H1 (cell line): Measurements from ENCODE around the gene ADCK1. TPM values are rescaled to one million over a fixed set of nuclear protein-coding genes. Genes with fewer than 3 reads are reported as not detected.

Experiments
- CTCF ChIA-PET: fragments of 300-600 bp; sonication (Branson Sonifier 250); formaldehyde crosslinking; loops from one replicate; lab custom pipeline; 2021; ENCODE audit not compliant: partially characterized antibody; lab: Charles Lee
- POLR2A ChIA-PET: fragments of 300-600 bp; sonication (Branson Sonifier 250); formaldehyde crosslinking; loops from one replicate; lab custom pipeline; 2021; ENCODE audit warnings: inconsistent platforms; ENCODE audit not compliant: partially characterized antibody; lab: Charles Lee
- DNase-seq, 2 experiments: peaks; one replicate each; pipeline versions ENCODE4 v3.0.0 to v3.0.0-alpha.2; 2010 to 2022; ENCODE audit warnings: low spot score in 2 of 2, low read depth in 1 of 2, mixed read lengths in 1 of 2
- FAIRE-seq: peaks from 2 replicates; lab custom pipeline; 2011; peaks lifted over from hg19 to GRCh38; lab: Jason Lieb, UNC
- H2AFZ ChIP-seq: 2 replicates; pipeline ENCODE4 v1.8.1; 2012; ENCODE audit warnings: low read length, inconsistent platforms
- H2AK5ac ChIP-seq: 2 replicates; pipeline ENCODE4 v1.6.1; 2013; ENCODE audit warnings: low read depth, low read length
- H2BK120ac ChIP-seq: replicated peaks from 2 replicates; pipeline ENCODE3; 2013; ENCODE audit warnings: low read depth, low read length, inconsistent platforms
- H2BK12ac ChIP-seq: 2 replicates; pipeline ENCODE4 v1.6.1; 2013; ENCODE audit warnings: low read depth, low read length
- H2BK15ac ChIP-seq: 2 replicates; pipeline ENCODE4 v1.6.1; 2013; ENCODE audit warnings: low read length
- H2BK20ac ChIP-seq: 2 replicates; pipeline ENCODE4 v1.6.1; 2013; ENCODE audit warnings: low read length
- H2BK5ac ChIP-seq: 2 replicates; pipeline ENCODE4 v1.6.1; 2013; ENCODE audit warnings: low read depth, low read length
- H3K14ac ChIP-seq: 2 replicates; pipeline ENCODE4 v1.6.1; 2013; ENCODE audit warnings: inconsistent platforms; ENCODE audit not compliant: insufficient read length
- H3K18ac ChIP-seq: 2 replicates; pipeline ENCODE4 v1.6.1; 2013; ENCODE audit warnings: low read length; ENCODE audit errors: extremely low read depth
- H3K23ac ChIP-seq: 2 replicates; pipeline ENCODE4 v1.6.1; 2013; ENCODE audit warnings: inconsistent platforms; ENCODE audit not compliant: insufficient read length
- H3K23me2 ChIP-seq: 2 replicates; pipeline ENCODE4 v1.6.1; 2013; ENCODE audit warnings: low read depth, low read length
- H3K27ac ChIP-seq: 2 replicates; pipeline ENCODE4 v1.6.1; 2011; ENCODE audit warnings: low read depth, low read length, inconsistent platforms
- H3K27me3 ChIP-seq, 4 experiments: replicated peaks in 1 of 4; 1 replicate in 1 of 4; 2 replicates in 3 of 4; pipeline versions ENCODE4 v1.6.1 to v1.8.1; 2011 to 2013; ENCODE audit warnings: low read length in 3 of 4, mild to moderate bottlenecking in 3 of 4, inconsistent platforms in 2 of 4, mixed read lengths in 2 of 4, moderate library complexity in 1 of 4; ENCODE audit not compliant: control insufficient read depth in 3 of 4, insufficient read depth in 3 of 4; ENCODE audit errors: extremely low read depth in 1 of 4
- H3K36me3 ChIP-seq, 4 experiments: 2 replicates each; pipeline versions ENCODE4 v1.6.1 to v1.8.1; 2011 to 2013; ENCODE audit warnings: mild to moderate bottlenecking in 4 of 4, low read length in 3 of 4, moderate library complexity in 2 of 4, control low read depth in 1 of 4, inconsistent platforms in 1 of 4; ENCODE audit not compliant: insufficient read depth in 4 of 4, control insufficient read depth in 2 of 4
- H3K4ac ChIP-seq: replicated peaks from 2 replicates; pipeline ENCODE3; 2013; ENCODE audit warnings: low read length, low read depth, mixed read lengths, inconsistent platforms; ENCODE audit not compliant: insufficient read length
- H3K4me1 ChIP-seq, 4 experiments: replicated peaks in 1 of 4; 1 replicate in 1 of 4; 2 replicates in 3 of 4; pipeline versions ENCODE4 v1.6.1 to v1.8.1; 2011 to 2013; ENCODE audit warnings: low read length in 3 of 4, inconsistent platforms in 2 of 4, mixed read lengths in 1 of 4; ENCODE audit not compliant: insufficient read depth in 4 of 4, control insufficient read depth in 3 of 4
- H3K4me2 ChIP-seq, 2 experiments: 2 replicates each; pipeline versions ENCODE4 v1.6.1 to v1.8.1; 2011 to 2013; ENCODE audit warnings: low read depth in 2 of 2, low read length in 2 of 2, control low read depth in 1 of 2, inconsistent platforms in 1 of 2, mild to moderate bottlenecking in 1 of 2; ENCODE audit not compliant: insufficient read depth in 1 of 2
- H3K4me3 ChIP-seq, 4 experiments: fragments of 200-600, 300-600 bp in 1 of 4; sonication (generic), shearing (Covaris generic), sonication (Bioruptor Twin) in 1 of 4; 2 replicates each; pipeline versions ENCODE4 v1.5.1 to v1.8.1; 2011 to 2016; ENCODE audit warnings: low read length in 4 of 4, low read depth in 3 of 4, control low read depth in 2 of 4, inconsistent platforms in 2 of 4, mild to moderate bottlenecking in 2 of 4, mixed read lengths in 1 of 4, moderate library complexity in 1 of 4; ENCODE audit not compliant: insufficient read depth in 2 of 4; ENCODE audit errors: extremely low read depth in 1 of 4
- H3K56ac ChIP-seq: replicated peaks from 2 replicates; pipeline ENCODE3; 2013; ENCODE audit warnings: low read depth, mild to moderate bottlenecking, mixed read lengths, low read length, inconsistent platforms; ENCODE audit not compliant: insufficient read length
- H3K79me1 ChIP-seq: 2 replicates; pipeline ENCODE4 v1.6.1; 2013; ENCODE audit warnings: low read depth, low read length, control low read depth
- H3K79me2 ChIP-seq, 2 experiments: 2 replicates each; pipeline versions ENCODE4 v1.6.1 to v1.8.1; 2012 to 2013; ENCODE audit warnings: low read length in 2 of 2, mild to moderate bottlenecking in 2 of 2, inconsistent platforms in 1 of 2; ENCODE audit not compliant: insufficient read depth in 2 of 2, control insufficient read depth in 1 of 2
- H3K9ac ChIP-seq, 4 experiments: replicated peaks in 1 of 4; 1 replicate in 1 of 4; 2 replicates in 3 of 4; pipeline versions ENCODE4 v1.6.1 to v1.8.1; 2011 to 2013; ENCODE audit warnings: low read depth in 3 of 4, low read length in 3 of 4, control low read depth in 2 of 4, mild to moderate bottlenecking in 2 of 4, moderate library complexity in 2 of 4, inconsistent platforms in 1 of 4; ENCODE audit errors: extremely low read depth in 1 of 4
- H3K9me3 ChIP-seq, 2 experiments: 2 replicates each; pipeline versions ENCODE4 v1.6.1 to v1.8.1; 2012 to 2013; ENCODE audit warnings: mild to moderate bottlenecking in 2 of 2, moderate library complexity in 2 of 2, control low read depth in 1 of 2, inconsistent platforms in 1 of 2, low read depth in 1 of 2, low read length in 1 of 2, mixed read lengths in 1 of 2; ENCODE audit not compliant: insufficient read depth in 2 of 2
- H4K20me1 ChIP-seq, 2 experiments: replicated peaks in 1 of 2; 2 replicates each; pipeline versions ENCODE3 to v1.8.1; 2011 to 2013; ENCODE audit warnings: inconsistent platforms in 2 of 2, low read length in 2 of 2, mild to moderate bottlenecking in 1 of 2; ENCODE audit not compliant: insufficient read depth in 2 of 2, control insufficient read depth in 1 of 2
- H4K5ac ChIP-seq: 2 replicates; pipeline ENCODE4 v1.6.1; 2013; ENCODE audit warnings: low read length, low read depth, mixed read lengths, inconsistent platforms; ENCODE audit not compliant: insufficient read length
- H4K8ac ChIP-seq: 2 replicates; pipeline ENCODE4 v1.8.0; 2013; ENCODE audit warnings: mild to moderate bottlenecking, moderate library complexity, low read length, inconsistent platforms; ENCODE audit not compliant: insufficient read depth; ENCODE audit errors: extremely low read depth
- H4K91ac ChIP-seq: replicated peaks from 2 replicates; pipeline ENCODE3; 2013; ENCODE audit warnings: low read length, mixed read lengths, inconsistent platforms; ENCODE audit not compliant: insufficient read length
- YY1 ChIP-seq: IDR thresholded peaks from 2 replicates; pipeline ENCODE4 v1.6.1; 2011; ENCODE audit warnings: low read depth, mild to moderate bottlenecking, low read length
- WGBS, 2 experiments: shearing (Covaris generic) in 1 of 2; methylation state at CpG; one replicate each; pipeline versions ENCODE4 v1.1.6 to v1.1.7; 2013 to 2015; ENCODE audit warnings: low lambda C conversion rate in 2 of 2, mixed read lengths in 2 of 2, inconsistent platforms in 1 of 2, low coverage in 1 of 2, missing lambda C conversion rate in 1 of 2; ENCODE audit not compliant: insufficient replicate concordance in 2 of 2, insufficient coverage in 1 of 2, insufficient read length in 1 of 2; ENCODE audit errors: extremely low coverage in 1 of 2, missing lambda C conversion rate in 1 of 2; 5-methylcytosine and 5-hydroxymethylcytosine counted together
- polyA plus RNA-seq, 7 experiments: library from polyadenylated mRNA; depleted of rRNA in 3 of 7; stranded (reverse) in 5 of 7; unstranded in 2 of 7; fragments of >200 nt in 5 of 7; fragments of 200-250 nt in 2 of 7; gene quantifications; 1 replicate in 5 of 7; 2 replicates in 1 of 7; 4 replicates in 1 of 7; pipeline versions ENCODE4 v1.2.1 to v1.2.3, GENCODE V29; 2011 to 2013; ENCODE audit warnings: missing spikeins in 2 of 7, mixed read lengths in 2 of 7
- total RNA-seq: library from RNA; stranded (reverse); fragmentation: NEBNext Ultra II Directional; extraction: Animal tissue kit (Norgen Biotek cat#: 25700); gene quantifications from 2 replicates; pipeline ENCODE4 v1.2.1, GENCODE V29; 2021
- TF ChIP-seq, protein P1 (sequence below), 3 experiments: IDR thresholded peaks; 1 replicate in 2 of 3; 2 replicates in 1 of 3; pipeline versions ENCODE4 v1.5.1 to v1.6.1; 2011; ENCODE audit warnings: low read length in 3 of 3, mild to moderate bottlenecking in 3 of 3, inconsistent platforms in 2 of 3, low read depth in 1 of 3, moderate library complexity in 1 of 3; ENCODE audit not compliant: insufficient read depth in 1 of 3; ENCODE audit errors: control extremely low read depth in 1 of 3

The ADCK1 gene
- total and polyA plus RNA-seq, 2 of the 8 experiments (the other 6 are each of a cell fraction or from before 2014, with no cell fraction given): 11.0 to 16.8 TPM

DNA sequence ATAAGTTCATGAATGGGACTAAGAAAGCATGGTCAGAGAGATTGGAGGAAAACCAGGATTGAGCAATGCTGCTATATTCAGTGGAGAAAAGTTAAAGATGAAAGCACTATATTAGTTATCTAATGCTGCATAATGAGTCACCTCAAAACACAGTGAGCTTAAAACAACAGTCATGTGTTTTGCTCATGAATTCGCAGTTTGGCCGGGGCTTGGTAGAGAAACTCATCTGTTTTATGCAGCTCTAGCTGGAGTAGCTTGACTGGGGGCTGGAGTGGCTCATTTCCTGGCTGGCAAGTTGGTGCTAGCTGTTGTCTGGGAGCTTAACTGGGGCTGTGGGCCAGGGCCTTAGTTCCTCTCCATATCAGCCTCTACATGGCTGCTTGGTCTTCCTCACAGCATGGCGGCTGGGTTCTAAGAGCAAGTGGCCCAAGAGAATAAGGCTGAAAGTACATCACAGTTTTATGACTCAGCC is 90.1 kb downstream of the ADCK1 start:
- no peak overlapping the region for H3K9ac ChIP-seq
- H2BK12ac ChIP-seq: no peak overlapping the region
- no peak overlapping the region for H3K18ac ChIP-seq
- H2AK5ac ChIP-seq: no peak overlapping the region
- H3K4me3 ChIP-seq: no peak overlapping the region
- H3K23ac ChIP-seq: no peak overlapping the region
- no peak for FAIRE-seq
- H2BK15ac ChIP-seq: no peak overlapping the region
- TF ChIP-seq YY1: 0 out of 2 replicates have a peak, but pooled peaks have one; percentile 25
- TF ChIP-seq, protein P1, sequence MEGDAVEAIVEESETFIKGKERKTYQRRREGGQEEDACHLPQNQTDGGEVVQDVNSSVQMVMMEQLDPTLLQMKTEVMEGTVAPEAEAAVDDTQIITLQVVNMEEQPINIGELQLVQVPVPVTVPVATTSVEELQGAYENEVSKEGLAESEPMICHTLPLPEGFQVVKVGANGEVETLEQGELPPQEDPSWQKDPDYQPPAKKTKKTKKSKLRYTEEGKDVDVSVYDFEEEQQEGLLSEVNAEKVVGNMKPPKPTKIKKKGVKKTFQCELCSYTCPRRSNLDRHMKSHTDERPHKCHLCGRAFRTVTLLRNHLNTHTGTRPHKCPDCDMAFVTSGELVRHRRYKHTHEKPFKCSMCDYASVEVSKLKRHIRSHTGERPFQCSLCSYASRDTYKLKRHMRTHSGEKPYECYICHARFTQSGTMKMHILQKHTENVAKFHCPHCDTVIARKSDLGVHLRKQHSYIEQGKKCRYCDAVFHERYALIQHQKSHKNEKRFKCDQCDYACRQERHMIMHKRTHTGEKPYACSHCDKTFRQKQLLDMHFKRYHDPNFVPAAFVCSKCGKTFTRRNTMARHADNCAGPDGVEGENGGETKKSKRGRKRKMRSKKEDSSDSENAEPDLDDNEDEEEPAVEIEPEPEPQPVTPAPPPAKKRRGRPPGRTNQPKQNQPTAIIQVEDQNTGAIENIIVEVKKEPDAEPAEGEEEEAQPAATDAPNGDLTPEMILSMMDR (IDR thresholded peaks at IDR 0.05; ENCODE audit: control extremely low read depth in 1 of 3, insufficient read depth in 1 of 3, low read depth in 1 of 3, low read length in 3 of 3): no peak
- H3K27me3 ChIP-seq: no peaks in the 10 kb centered on the region
- H2BK20ac ChIP-seq: no peak overlapping the region
- H4K91ac ChIP-seq: no peak overlapping the region
- H3K4ac ChIP-seq: no peak overlapping the region
- WGBS, 2 experiments: 90% methylated on average over 3 of the region's 3 CpGs; no CpG with 5 or more reads in 1 of the 2 experiments
- ChIA-PET CTCF (interaction anchor here (1.1 to 2.6 kb wide), 2 partner anchors 27 to 274 kb away, joined by 3 to 11 read pairs; no protein-coding TSS in a partner anchor), POLR2A (no interaction called here)
- no peak overlapping the region for H3K4me2 ChIP-seq
- H2BK120ac ChIP-seq: no peak overlapping the region
- peaks cover 2% of the 10 kb centered on the region; the same call in 1 of the 2 replicates for H3K23me2 ChIP-seq
- no peak overlapping the region for H2BK5ac ChIP-seq
- no peak overlapping the region for H3K56ac ChIP-seq
- H3K14ac ChIP-seq: no peak overlapping the region
- H3K27ac ChIP-seq: no peak overlapping the region
- H3K36me3 ChIP-seq: peaks cover 0 to 2% (median 0%) of the 10 kb centered on the region in 4 experiments; a peak in 2 of 8 replicates
- DNase-seq: no peak
- H3K79me1 ChIP-seq: no peaks in the 10 kb centered on the region
- H3K79me2 ChIP-seq: no peaks in the 10 kb centered on the region
- H4K5ac ChIP-seq: no peak overlapping the region
- no peaks in the 10 kb centered on the region for H3K9me3 ChIP-seq
- no peaks in the 10 kb centered on the region for H3K4me1 ChIP-seq
- no peaks in the 10 kb centered on the region for H4K20me1 ChIP-seq
- no peak overlapping the region for H2AFZ ChIP-seq
- no peak overlapping the region for H4K8ac ChIP-seq
